Bronchial epithelial cell (primary cell): ENCODE data around the gene ANKRD45. TPM values are rescaled to one million over a fixed set of nuclear protein-coding genes. Genes with fewer than 3 reads are reported as not detected.
"Not testable (repeated sequence)": the region's sequence is repeated elsewhere in the genome, so short reads cannot be mapped to it uniquely, and the experiment has no call there.

ENCODE experiments used
- DNase-seq: peaks from one replicate; pipeline ENCODE4 v3.0.0-alpha.2; 2010; ENCODE audit warnings: low read depth
- FAIRE-seq: peaks from 2 replicates; lab custom pipeline; 2011; peaks lifted over from hg19 to GRCh38; lab: Jason Lieb, UNC
- H3K27me3 ChIP-seq: 2 replicates; pipeline ENCODE4 v1.5.1; 2011; ENCODE audit warnings: low read length; ENCODE audit not compliant: control insufficient read depth, insufficient read depth
- H3K36me3 ChIP-seq: 2 replicates; pipeline ENCODE4 v1.5.1; 2011; ENCODE audit warnings: low read length; ENCODE audit not compliant: control insufficient read depth, insufficient read depth
- H3K4me3 ChIP-seq: 2 replicates; pipeline ENCODE4 v1.5.1; 2011; ENCODE audit warnings: mild to moderate bottlenecking, low read depth, low read length, control low read depth
- CTCF ChIP-seq: IDR thresholded peaks from 2 replicates; pipeline ENCODE4 v1.5.1; 2011; ENCODE audit warnings: mild to moderate bottlenecking, moderate library complexity, low read length, control low read depth, inconsistent platforms; ENCODE audit not compliant: insufficient read depth, severe bottlenecking
- total RNA-seq: library from RNA; depleted of rRNA; stranded (reverse); fragments of >200 nt; gene quantifications from 2 replicates; pipeline ENCODE4 v1.2.1, GENCODE V29; 2014

Gene ANKRD45
- total RNA-seq, 1 donor from 2014 or later = under 0.01 TPM

GRCh38 chr1:173660306-173660705 is 9.3 kb downstream of the ANKRD45 start:
- no peak for TF ChIP-seq CTCF
- peak; percentile 67 for DNase-seq
- Histone ChIP-seq H3K36me3 (no peaks in the 10 kb centered on the region), H3K27me3 (no peaks in the 10 kb centered on the region), H3K4me3 (no peak overlapping the region)
- no peak for FAIRE-seq

- no peak for TF ChIP-seq CTCF
- FAIRE-seq = no peak
- peak; percentile 22 for DNase-seq
These were observed 20.6 kb downstream of the ANKRD45 start for GRCh38 chr1:173648880-173649605.

DNA sequence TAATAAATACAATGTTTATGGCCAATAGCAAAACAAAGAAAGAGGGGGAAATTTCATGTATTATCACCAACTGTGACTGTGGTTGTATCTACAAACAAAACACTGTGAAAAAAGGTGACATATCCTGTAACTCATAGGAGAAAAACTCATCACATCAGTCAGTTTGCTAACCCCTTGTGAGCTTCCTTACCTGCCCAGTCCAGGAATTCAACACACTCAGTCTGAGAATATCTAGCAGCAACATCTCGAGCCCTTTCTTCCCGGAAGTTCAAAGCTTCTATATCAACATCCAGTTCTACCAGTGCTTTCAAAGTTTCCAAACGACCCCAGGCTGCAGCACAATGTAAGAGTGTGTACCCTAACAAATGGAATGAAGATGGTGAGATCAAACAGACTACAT is 23.0 kb downstream of the ANKRD45 start:
- H3K36me3 ChIP-seq = no peaks in the 10 kb centered on the region
- no peak overlapping the region for H3K4me3 ChIP-seq
- no peaks in the 10 kb centered on the region for H3K27me3 ChIP-seq
- FAIRE-seq (no peak), DNase-seq (peak; percentile 40)
- TF ChIP-seq CTCF = no peak

More at GRCh38 chr1:173648880-173649605, 20.6 kb downstream of the ANKRD45 start:
- no peak overlapping the region for H3K4me3 ChIP-seq
- no peaks in the 10 kb centered on the region for H3K27me3 ChIP-seq
- H3K36me3 ChIP-seq = no peaks in the 10 kb centered on the region

DNA sequence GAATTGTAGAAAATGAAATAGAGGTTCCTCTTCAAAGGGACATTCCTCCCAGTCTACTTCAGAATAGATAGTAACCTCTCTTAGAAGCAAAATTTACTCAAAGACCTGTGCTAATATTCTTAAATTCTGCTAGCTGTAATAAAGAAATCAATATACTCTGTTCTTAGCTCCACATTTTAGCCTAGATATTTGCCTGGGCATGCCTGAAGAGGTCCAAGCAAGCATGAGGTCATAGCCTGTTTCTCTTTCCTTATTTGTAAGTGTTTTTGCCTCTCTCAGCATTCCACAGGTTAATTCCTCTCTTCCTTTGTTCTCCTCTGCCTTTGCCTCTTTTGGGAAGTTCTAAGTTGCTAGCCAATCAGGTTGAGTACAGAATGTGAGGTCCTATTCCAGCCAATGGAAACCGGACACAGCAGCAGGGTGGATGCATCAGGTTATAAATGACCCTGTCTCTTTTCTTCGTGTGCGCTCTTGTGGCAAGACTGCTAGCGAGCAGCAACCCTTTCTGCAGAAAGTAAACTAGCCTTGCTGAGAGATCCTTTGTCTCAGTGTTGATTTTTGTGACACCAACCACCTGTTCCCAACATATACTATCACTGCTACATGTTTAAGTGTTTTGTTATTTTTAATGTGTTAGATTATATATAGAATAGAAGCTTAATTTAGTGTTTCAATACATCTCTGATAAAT is 27.1 kb downstream of the ANKRD45 start:
- not testable (repeated sequence) for H3K4me3 ChIP-seq, H3K36me3 ChIP-seq, H3K27me3 ChIP-seq
- peak; percentile 81 for DNase-seq
- peak; percentile 84 for FAIRE-seq

- TF ChIP-seq CTCF = no peak
- Histone ChIP-seq H3K27me3 (no peaks in the 10 kb centered on the region), H3K4me3 (no peak overlapping the region), H3K36me3 (no peaks in the 10 kb centered on the region)
- FAIRE-seq (no peak), DNase-seq (no peak)
These were observed 30.5 kb downstream of the ANKRD45 start for GRCh38 chr1:173639102-173639501.

- TF ChIP-seq CTCF = no peak
- FAIRE-seq (no peak), DNase-seq (no peak)
- no peaks in the 10 kb centered on the region for H3K27me3 ChIP-seq
- H3K36me3 ChIP-seq = no peaks in the 10 kb centered on the region
- H3K4me3 ChIP-seq = no peak overlapping the region
These were observed 31.3 kb downstream of the ANKRD45 start for GRCh38 chr1:173638043-173639021.

- H3K4me3 ChIP-seq, FAIRE-seq: not testable (repeated sequence)
- DNase-seq = peak; percentile 71
These were observed 32.2 kb downstream of the ANKRD45 start for GRCh38 chr1:173637236-173638042.

More at GRCh38 chr1:173637236-173638042, 32.2 kb downstream of the ANKRD45 start:
- not testable (repeated sequence) for H3K36me3 ChIP-seq, H3K27me3 ChIP-seq
